Heart right ventricle (tissue), 16 donors: ENCODE results near the gene TTC34. TPM values are rescaled to one million over a fixed set of nuclear protein-coding genes. Genes with fewer than 3 reads are reported as not detected.

Experiments
- ATAC-seq, 8 donors: fragments of 200-7000 bp; cut with Tn5 transposase; one replicate each; pipeline ENCODE4 v1.9.1; 2020; ENCODE audit warnings: mild to moderate bottlenecking in 8 of 8, moderate library complexity in 8 of 8, moderate number of reproducible peaks in 1 of 8
- DNase-seq, 2 donors: peaks; one replicate each; pipeline ENCODE4 v3.0.0-alpha.2; 2020
- H3K27ac ChIP-seq, 10 donors: fragments of 200-600 bp; sonication (generic) in 2 of 10; one replicate each; pipeline versions ENCODE4 v1.5.0 to v1.8.0; 2020 to 2022; ENCODE audit warnings: mild to moderate bottlenecking in 3 of 10
- H3K27me3 ChIP-seq, 7 donors: fragments of 200-600 bp; one replicate each; pipeline ENCODE4 v1.8.0; 2021 to 2022; ENCODE audit warnings: mild to moderate bottlenecking in 2 of 7
- H3K36me3 ChIP-seq, 9 donors: fragments of 200-600 bp; sonication (generic) in 1 of 9; one replicate each; pipeline versions ENCODE4 v1.5.0 to v1.8.0; 2020 to 2022; ENCODE audit warnings: mild to moderate bottlenecking in 2 of 9
- H3K4me1 ChIP-seq, 9 donors: fragments of 200-600 bp; sonication (generic) in 1 of 9; one replicate each; pipeline versions ENCODE4 v1.5.0 to v1.8.0; 2020 to 2022; ENCODE audit warnings: mild to moderate bottlenecking in 4 of 9
- H3K4me3 ChIP-seq, 10 donors: fragments of 200-600 bp; sonication (generic) in 2 of 10; one replicate each; pipeline versions ENCODE4 v1.5.0 to v1.8.0; 2020 to 2022; ENCODE audit warnings: mild to moderate bottlenecking in 7 of 10, moderate library complexity in 2 of 10
- H3K9me3 ChIP-seq, 11 donors: fragments of 200-600 bp in 10 of 11; sonication (generic) in 2 of 11; one replicate each; pipeline versions ENCODE4 v1.5.0 to v1.8.0; 2013 to 2022; ENCODE audit warnings: mild to moderate bottlenecking in 2 of 11, control low read depth in 1 of 11, moderate library complexity in 1 of 11
- CTCF ChIP-seq, 9 donors: fragments of 200-600 bp; sonication (generic) in 2 of 9; IDR thresholded peaks; one replicate each; pipeline versions ENCODE4 v1.5.0 to v1.8.0; 2021 to 2022; ENCODE audit warnings: antibody characterized with exemption in 9 of 9, mild to moderate bottlenecking in 5 of 9, moderate library complexity in 1 of 9
- WGBS, 2 donors: extraction: QIAGEN DNeasy Blood & Tissue Kit; methylation state at CpG; one replicate each; pipeline ENCODE4 v1.1.7; 2013; ENCODE audit warnings: inconsistent platforms in 1 of 2; 5-methylcytosine and 5-hydroxymethylcytosine counted together
- intact Hi-C, 10 donors: fragments of 100-400 bp; cut with DNase I; formaldehyde crosslinking; loops; one replicate each; pipeline versions ENCODE4 v1.11.1 to v1.14.2; 2022
- polyA plus RNA-seq, 2 donors: library from polyadenylated mRNA; stranded (reverse); fragments of 200-250 nt; gene quantifications; one replicate each; pipeline ENCODE4 v1.2.3, GENCODE V29; 2013
- total RNA-seq, 10 donors: library from RNA; stranded (reverse); fragmentation: NEBNext Ultra II Directional in 3 of 10; extraction: Animal tissue kit (Norgen Biotek cat#: 25700) in 3 of 10; gene quantifications; one replicate each; pipeline versions ENCODE4 v1.2.1 to v1.2.4, GENCODE V29; 2021 to 2023
- donor health status: Arrhythmogenic right ventricular cardiomyopathy.
- donor health status: ischemic (EF 13 %, LVEDD 7.1; RV severe dilation, severe dysfunction).
- donor health status: healthy with polysubstance abuse.
- donor health status: DM: no; HTN: yes; CAD: no.
- donor health status: DM: no; HTN: no; CAD: no.
- donor health status: ischemic (EF 25% LVEDD 6.9; RV normal size, moderate dysfunction).
- donor health status: ischemic (EF 25% LVEDD 5.7; RV mildly dilated, moderate dysfunction).
- donor health status: healthy.
- donor health status: DM: yes; HTN: yes; CAD: no.
- donor health status: Ischemic cardiomyopathy.
- donor health status: ischemic (EF 35%, LVEDD 5.7; RV mildly dilated, moderate dysfunction).
- donor health status: nonischemic (EF 11% LVEDD 7.7; RV severe dilation, severe dysfunction).
- donor health status: DM: yes; HTN: yes; CAD: no.
- donor health status: PGD.
- donor health status: ischemic (EF 29% LVEDD 5.4; RV normal size, mild dysfunction).
- donor health status: nonischemic (EF 23%, LVEDD 6.1; RV moderate dilation, normal function).

Gene TTC34
- total and polyA plus RNA-seq, 12 donors = 0.03 to 0.74 (median 0.42) TPM

- H3K27ac ChIP-seq = no peak overlapping the region
- intact Hi-C loops = loop anchor here in 8 of 10 donors (10.0 kb wide), 7 partner anchors 46 to 446 kb away; partner anchors contain the start of genes PEX10 (in 3 of the 8), PANK4 (in 2 of the 8), FAAP20 (in 1 of the 8) and PRXL2B (in 1 of the 8)
- ATAC-seq = no peak
- peaks cover 0 to 18% (median 9%) of the 10 kb centered on the region in 11 donors for H3K9me3 ChIP-seq
- 89 to 90% methylated on average over 3 of the region's 3 CpGs for WGBS, 2 donors
- no peak for DNase-seq
- H3K27me3 ChIP-seq = peaks cover 0 to 1% (median 0%) of the 10 kb centered on the region in 7 donors
- no peaks in the 10 kb centered on the region for H3K36me3 ChIP-seq
- no peak for TF ChIP-seq CTCF (IDR thresholded peaks at IDR 0.05)
- peaks cover 8 to 21% (median 18%) of the 10 kb centered on the region in 9 donors for H3K4me1 ChIP-seq
- no peak overlapping the region for H3K4me3 ChIP-seq
Observed at GRCh38 chr1:2640626-2641025, 160.9 kb downstream of the TTC34 start.

- TF ChIP-seq CTCF (IDR thresholded peaks at IDR 0.05) = no peak
- DNase-seq (no peak), ATAC-seq (no peak)
- Histone ChIP-seq H3K27me3 (peaks cover 0 to 6% (median 0%) of the 10 kb centered on the region in 7 donors), H3K27ac (no peak overlapping the region), H3K4me3 (no peak overlapping the region), H3K9me3 (peaks cover 0 to 17% (median 9%) of the 10 kb centered on the region in 11 donors), H3K36me3 (no peaks in the 10 kb centered on the region), H3K4me1 (peaks cover 8 to 21% (median 18%) of the 10 kb centered on the region in 9 donors)
- intact Hi-C loops = loop anchor here in 9 of 10 donors (5.0 to 10.0 kb wide), 8 partner anchors 45 to 445 kb away; partner anchors contain the start of genes PEX10 (in 3 of the 9), PANK4 (in 2 of the 9), FAAP20 (in 1 of the 9) and PRXL2B (in 1 of the 9)
- WGBS, 2 donors = 70 to 76% methylated on average over 26 of the region's 26 CpGs
Observed at GRCh38 chr1:2639607-2640521, 161.6 kb downstream of the TTC34 start.

GRCh38 chr1:2639203-2639602 lies 162.3 kb downstream of the TTC34 start:
- Histone ChIP-seq H3K4me3 (no peak overlapping the region), H3K4me1 (peaks cover 8 to 21% (median 19%) of the 10 kb centered on the region in 9 donors), H3K9me3 (peaks cover 0 to 17% (median 9%) of the 10 kb centered on the region in 11 donors), H3K27ac (no peak overlapping the region), H3K27me3 (peaks cover 0 to 7% (median 2%) of the 10 kb centered on the region in 7 donors), H3K36me3 (no peaks in the 10 kb centered on the region)
- no peak for TF ChIP-seq CTCF (IDR thresholded peaks at IDR 0.05)
- DNase-seq (no peak), ATAC-seq (no peak)
- 52 to 59% methylated on average over 11 of the region's 11 CpGs for WGBS, 2 donors
- intact Hi-C loops = loop anchor here in 1 of 10 donors (5.0 kb wide), 1 partner anchor 47 kb away; no protein-coding TSS in a partner anchor

GRCh38 chr1:2638466-2639115 lies 162.9 kb downstream of the TTC34 start:
- DNase-seq (no peak), ATAC-seq (no peak)
- H3K9me3 ChIP-seq = peaks cover 0 to 17% (median 9%) of the 10 kb centered on the region in 11 donors
- intact Hi-C loops = loop anchor here in 1 of 10 donors (5.0 kb wide), 1 partner anchor 46 kb away; no protein-coding TSS in a partner anchor
- no peak overlapping the region for H3K27ac ChIP-seq
- 77 to 80% methylated on average over 16 of the region's 16 CpGs for WGBS, 2 donors
- peaks cover 8 to 25% (median 20%) of the 10 kb centered on the region in 9 donors for H3K4me1 ChIP-seq
- H3K4me3 ChIP-seq = no peak overlapping the region
- H3K27me3 ChIP-seq = peaks cover 0 to 13% (median 8%) of the 10 kb centered on the region in 7 donors
- H3K36me3 ChIP-seq = no peaks in the 10 kb centered on the region
- no peak for TF ChIP-seq CTCF (IDR thresholded peaks at IDR 0.05)
